ENCODE measurements around the gene WNK3. TPM values are rescaled to one million over a fixed set of nuclear protein-coding genes. Genes with fewer than 3 reads are reported as not detected.
A peak's percentile ranks its signal among the peaks of the same experiment; 100 is the strongest.

The WNK3 gene
- total and polyA plus RNA-seq, 4 donors = 1.7 to 11.9 (median 7.5) TPM

- Histone ChIP-seq H3K9me3 (ENCODE audit: control insufficient read depth in 4 of 4, low read length in 3 of 4) (no peaks in the 10 kb centered on the region), H3K27ac (ENCODE audit: low read depth in 1 of 2, low read length in 2 of 2) (peak overlapping the region; percentile 85 to 97), H3K36me3 (ENCODE audit: control insufficient read depth in 4 of 4, insufficient read depth in 3 of 4, low read depth in 1 of 4, low read length in 3 of 4) (no peaks in the 10 kb centered on the region), H3K9ac (ENCODE audit: low read depth in 1 of 2, low read length in 2 of 2) (peak overlapping the region; percentile 25 to 43), H3K4me1 (ENCODE audit: control insufficient read depth in 4 of 4, insufficient read depth in 4 of 4, low read length in 3 of 4) (peaks cover 5 to 16% (median 13%) of the 10 kb centered on the region in 4 donors), H3K4me3 (ENCODE audit: low read depth in 1 of 3, low read length in 3 of 3) (peak overlapping the region; percentile 71 to 90 (median 78)), H3K27me3 (ENCODE audit: control insufficient read depth in 4 of 4, insufficient read depth in 4 of 4, low read length in 3 of 4) (no peaks in the 10 kb centered on the region)
- TF ChIP-seq YY1 (IDR thresholded peaks at IDR 0.05) (peak; percentile 15), TAF1 (conservative IDR thresholded peaks at IDR 0.05) (no peak), JUND (IDR thresholded peaks at IDR 0.05) (no peak), GABPA (IDR thresholded peaks at IDR 0.05 in 1 of 2, conservative IDR thresholded peaks at IDR 0.05 in 1 of 2) (peak; percentile 62 to 89), NR2F2 (IDR thresholded peaks at IDR 0.05) (no peak), HNF4G (IDR thresholded peaks at IDR 0.05) (no peak)
- peak; percentile 34 for DNase-seq (ENCODE audit: low spot score)
- under 1% methylated on average over 36 of the region's 36 CpGs for WGBS
Measured at GRCh38 chrX:54182194-54182863, 175.5 kb downstream of the WNK3 start.

GRCh38 chrX:54181202-54181953 is 176.5 kb downstream of the WNK3 start:
- Histone ChIP-seq H3K27me3 (ENCODE audit: control insufficient read depth in 4 of 4, insufficient read depth in 4 of 4, low read length in 3 of 4) (no peaks in the 10 kb centered on the region), H3K9me3 (ENCODE audit: control insufficient read depth in 4 of 4, low read length in 3 of 4) (no peaks in the 10 kb centered on the region), H3K36me3 (ENCODE audit: control insufficient read depth in 4 of 4, insufficient read depth in 3 of 4, low read depth in 1 of 4, low read length in 3 of 4) (no peaks in the 10 kb centered on the region), H3K9ac (ENCODE audit: low read depth in 1 of 2, low read length in 2 of 2) (no peak overlapping the region), H3K27ac (ENCODE audit: low read depth in 1 of 2, low read length in 2 of 2) (no peak overlapping the region), H3K4me3 (ENCODE audit: low read depth in 1 of 3, low read length in 3 of 3) (peak overlapping the region; percentile 71 to 90 (median 78)), H3K4me1 (ENCODE audit: control insufficient read depth in 4 of 4, insufficient read depth in 4 of 4, low read length in 3 of 4) (peaks cover 5 to 16% (median 13%) of the 10 kb centered on the region in 4 donors)
- DNase-seq (ENCODE audit: low spot score) = no peak
- WGBS = 61% methylated on average over 4 of the region's 4 CpGs
- TF ChIP-seq FOXA1 (IDR thresholded peaks at IDR 0.05) (no peak), ZBTB33 (IDR thresholded peaks at IDR 0.05) (no peak), NR2F2 (IDR thresholded peaks at IDR 0.05) (no peak), TAF1 (conservative IDR thresholded peaks at IDR 0.05) (no peak), RXRA (IDR thresholded peaks at IDR 0.05) (no peak), GABPA (IDR thresholded peaks at IDR 0.05 in 1 of 2, conservative IDR thresholded peaks at IDR 0.05 in 1 of 2) (no peak), RAD21 (IDR thresholded peaks at IDR 0.05) (no peak), MAX (IDR thresholded peaks at IDR 0.05) (no peak), SP1 (IDR thresholded peaks at IDR 0.05) (no peak), REST (IDR thresholded peaks at IDR 0.05) (no peak), HNF4G (IDR thresholded peaks at IDR 0.05) (no peak), ATF3 (IDR thresholded peaks at IDR 0.05) (no peak), CTCF (IDR thresholded peaks at IDR 0.05; ENCODE audit: low read depth, low read length, missing input control) (no peak), FOXA2 (IDR thresholded peaks at IDR 0.05) (no peak)
